ENCODE measurements around the gene RAP1GDS1. TPM values are rescaled to one million over a fixed set of nuclear protein-coding genes. Genes with fewer than 3 reads are reported as not detected.

Gene RAP1GDS1
- total RNA-seq, 2 donors from 2014 or later, result 34.0 to 37.9 TPM

- Histone ChIP-seq H3K4me1 (ENCODE audit: control insufficient read depth, insufficient read depth, low read length) (no peaks in the 10 kb centered on the region), H3K4me3 (ENCODE audit: low read length) (no peak overlapping the region), H3K27ac (ENCODE audit: low read depth, low read length) (no peak overlapping the region), H3K9ac (ENCODE audit: extremely low read depth, low read length, poor library complexity, severe bottlenecking) (no peak overlapping the region), H3K27me3 (ENCODE audit: control insufficient read depth, insufficient read depth, low read length, poor library complexity, severe bottlenecking) (no peaks in the 10 kb centered on the region), H3K36me3 (ENCODE audit: control insufficient read depth, insufficient read depth, low read length) (no peaks in the 10 kb centered on the region), H3K9me3 (ENCODE audit: control insufficient read depth, low read length) (peaks cover 20% of the 10 kb centered on the region)
- DNase-seq, result no peak
- Mint-ChIP-seq H3K4me3 (no peak overlapping the region), H3K27ac (no peak overlapping the region), H3K27me3 (ENCODE audit: insufficient read depth) (peaks cover 2% of the 10 kb centered on the region), H3K4me1 (peaks cover 3% of the 10 kb centered on the region), H3K36me3 (ENCODE audit: low read depth) (no peaks in the 10 kb centered on the region), H3K9me3 (peaks cover 19% of the 10 kb centered on the region)
- TF ChIP-seq CTCF (conservative IDR thresholded peaks at IDR 0.05), result no peak
Measured at GRCh38 chr4:98248934-98249333, 12.2 kb upstream of the RAP1GDS1 start.

GRCh38 chr4:98249831-98250230, 11.4 kb upstream of the RAP1GDS1 start:
- no peaks in the 10 kb centered on the region for H3K4me1 ChIP-seq (ENCODE audit: control insufficient read depth, insufficient read depth, low read length)
- no peak overlapping the region for H3K27ac Mint-ChIP-seq
- no peaks in the 10 kb centered on the region for H3K36me3 Mint-ChIP-seq (ENCODE audit: low read depth)
- H3K9me3 ChIP-seq (ENCODE audit: control insufficient read depth, low read length), result peaks cover 20% of the 10 kb centered on the region
- 83 to 89% methylated on average over 1 of the region's 1 CpG for WGBS, 2 experiments (ENCODE audit: insufficient coverage in 1 of 2, insufficient read length in 1 of 2)
- H3K9ac ChIP-seq (ENCODE audit: extremely low read depth, low read length, poor library complexity, severe bottlenecking), result no peak overlapping the region
- no peak for DNase-seq
- no peaks in the 10 kb centered on the region for H3K36me3 ChIP-seq (ENCODE audit: control insufficient read depth, insufficient read depth, low read length)
- H3K4me1 Mint-ChIP-seq, result peaks cover 3% of the 10 kb centered on the region
- H3K27me3 Mint-ChIP-seq (ENCODE audit: insufficient read depth), result no peaks in the 10 kb centered on the region
- no peak overlapping the region for H3K4me3 Mint-ChIP-seq
- no peaks in the 10 kb centered on the region for H3K27me3 ChIP-seq (ENCODE audit: control insufficient read depth, insufficient read depth, low read length, poor library complexity, severe bottlenecking)
- H3K27ac ChIP-seq (ENCODE audit: low read depth, low read length), result no peak overlapping the region
- H3K9me3 Mint-ChIP-seq, result peaks cover 19% of the 10 kb centered on the region
- H3K4me3 ChIP-seq (ENCODE audit: low read length), result no peak overlapping the region
- TF ChIP-seq CTCF (conservative IDR thresholded peaks at IDR 0.05), result no peak

- Mint-ChIP-seq H3K27me3 (ENCODE audit: insufficient read depth) (no peaks in the 10 kb centered on the region), H3K9me3 (peaks cover 19% of the 10 kb centered on the region), H3K4me3 (no peak overlapping the region), H3K27ac (no peak overlapping the region), H3K36me3 (ENCODE audit: low read depth) (no peaks in the 10 kb centered on the region), H3K4me1 (peaks cover 3% of the 10 kb centered on the region)
- no CpG with 5 or more reads among the region's 1 CpG for WGBS, 2 experiments (ENCODE audit: insufficient coverage in 1 of 2, insufficient read length in 1 of 2)
- Histone ChIP-seq H3K4me1 (ENCODE audit: control insufficient read depth, insufficient read depth, low read length) (no peaks in the 10 kb centered on the region), H3K27ac (ENCODE audit: low read depth, low read length) (no peak overlapping the region), H3K36me3 (ENCODE audit: control insufficient read depth, insufficient read depth, low read length) (no peaks in the 10 kb centered on the region), H3K4me3 (ENCODE audit: low read length) (no peak overlapping the region), H3K9ac (ENCODE audit: extremely low read depth, low read length, poor library complexity, severe bottlenecking) (no peak overlapping the region), H3K27me3 (ENCODE audit: control insufficient read depth, insufficient read depth, low read length, poor library complexity, severe bottlenecking) (no peaks in the 10 kb centered on the region), H3K9me3 (ENCODE audit: control insufficient read depth, low read length) (peaks cover 20% of the 10 kb centered on the region)
- no peak for DNase-seq
- no peak for TF ChIP-seq CTCF (conservative IDR thresholded peaks at IDR 0.05)
Measured at GRCh38 chr4:98253499-98253898, 7.7 kb upstream of the RAP1GDS1 start.
